Activated CD4-positive, alpha-beta T cell treated with anti-CD3 and anti-CD28 coated beads, Interleukin-2, amount 50 U/mL, for 4 hours (primary cell): ENCODE measurements around the gene TCF23.
"Not testable (repeated sequence)": the region's sequence is repeated elsewhere in the genome, so short reads cannot be mapped to it uniquely, and the experiment has no call there.

Source experiments
- DNase-seq, 2 experiments: peaks; one replicate each; pipeline ENCODE4 v3.0.0-alpha.2; 2020

The TCF23 gene

DNA sequence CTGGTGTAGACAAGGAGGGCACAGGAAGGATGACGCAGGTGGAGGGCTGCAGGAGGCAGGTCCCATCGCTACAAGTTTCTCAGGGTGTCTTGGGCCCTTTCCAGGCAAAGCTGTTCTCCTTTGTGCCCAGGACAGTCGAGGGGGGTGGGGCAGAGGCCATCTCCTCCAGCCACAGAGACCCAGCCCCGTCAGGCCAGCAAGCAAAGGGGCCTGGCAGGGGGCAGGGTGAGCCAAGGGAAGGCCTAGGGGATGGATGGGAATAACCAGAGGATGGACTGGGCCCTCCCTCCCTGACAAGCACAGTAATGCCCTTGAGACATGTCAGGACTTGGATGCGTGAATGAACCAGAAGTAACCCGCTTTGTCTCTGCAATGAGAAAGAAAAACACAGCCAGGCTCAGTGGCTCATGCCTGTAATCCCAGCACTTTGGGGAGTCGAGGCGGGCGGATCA, 6.3 kb downstream of the TCF23 start:
- no peak for DNase-seq

DNA sequence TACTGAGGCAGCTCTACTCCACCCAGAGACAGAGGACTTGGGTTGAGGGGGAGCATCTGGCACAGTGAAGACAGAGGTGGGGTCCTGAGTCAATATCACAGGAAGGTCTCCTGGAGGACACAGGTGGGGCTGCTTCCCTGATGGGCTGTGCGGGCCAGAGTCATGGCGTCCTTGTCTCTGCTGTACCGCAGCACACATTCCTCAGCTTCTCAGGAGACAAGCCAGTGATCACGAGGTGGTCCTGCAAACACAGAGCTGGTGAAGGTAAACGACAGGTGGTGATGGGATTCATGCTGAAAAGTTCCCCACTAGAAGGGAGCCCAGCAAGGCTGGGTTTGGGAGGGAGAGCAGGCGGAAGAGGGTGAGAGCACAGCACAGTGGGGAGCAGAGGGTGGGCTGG, 9.7 kb downstream of the TCF23 start:
- DNase-seq: no peak

DNA sequence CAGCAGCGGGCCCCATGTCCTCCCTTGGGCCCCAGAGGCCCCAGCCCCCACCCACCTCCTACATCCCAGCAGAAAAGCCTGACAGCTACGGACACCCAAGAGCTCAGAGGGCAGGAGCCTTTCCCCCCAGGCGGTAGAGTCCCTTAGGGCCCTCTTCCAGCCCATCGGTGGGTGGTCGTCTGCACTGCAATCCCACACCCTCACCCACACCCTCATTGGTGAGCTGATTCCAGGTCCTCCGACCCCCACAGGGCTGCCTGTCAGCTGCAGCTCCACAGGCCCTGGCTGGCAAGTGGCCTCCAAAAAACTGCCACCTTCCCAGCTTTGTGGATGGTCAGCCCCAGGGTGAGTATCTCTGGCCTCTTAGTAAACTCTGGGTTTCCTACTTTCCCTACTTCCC, 10.5 kb downstream of the TCF23 start:
- no peak for DNase-seq

DNA sequence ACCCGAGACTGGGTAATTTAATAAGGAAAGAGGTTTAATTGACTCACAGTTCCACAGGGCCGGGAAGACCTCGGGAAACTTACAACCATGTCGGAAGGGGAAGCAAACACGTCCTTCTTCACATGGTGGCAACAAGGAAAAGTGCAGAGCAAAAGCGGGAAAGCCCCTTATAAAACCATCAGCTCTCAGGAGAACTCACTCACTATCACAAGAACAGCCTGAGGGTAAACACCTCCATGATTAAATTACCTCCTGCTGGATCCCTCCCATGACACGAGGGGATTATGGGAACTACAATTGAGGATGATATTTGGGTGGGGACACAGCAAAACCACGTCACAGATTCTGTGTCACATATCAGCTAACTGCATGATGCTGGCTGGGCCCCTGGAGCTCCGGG, 11.4 kb downstream of the TCF23 start:
- DNase-seq: no peak

DNA sequence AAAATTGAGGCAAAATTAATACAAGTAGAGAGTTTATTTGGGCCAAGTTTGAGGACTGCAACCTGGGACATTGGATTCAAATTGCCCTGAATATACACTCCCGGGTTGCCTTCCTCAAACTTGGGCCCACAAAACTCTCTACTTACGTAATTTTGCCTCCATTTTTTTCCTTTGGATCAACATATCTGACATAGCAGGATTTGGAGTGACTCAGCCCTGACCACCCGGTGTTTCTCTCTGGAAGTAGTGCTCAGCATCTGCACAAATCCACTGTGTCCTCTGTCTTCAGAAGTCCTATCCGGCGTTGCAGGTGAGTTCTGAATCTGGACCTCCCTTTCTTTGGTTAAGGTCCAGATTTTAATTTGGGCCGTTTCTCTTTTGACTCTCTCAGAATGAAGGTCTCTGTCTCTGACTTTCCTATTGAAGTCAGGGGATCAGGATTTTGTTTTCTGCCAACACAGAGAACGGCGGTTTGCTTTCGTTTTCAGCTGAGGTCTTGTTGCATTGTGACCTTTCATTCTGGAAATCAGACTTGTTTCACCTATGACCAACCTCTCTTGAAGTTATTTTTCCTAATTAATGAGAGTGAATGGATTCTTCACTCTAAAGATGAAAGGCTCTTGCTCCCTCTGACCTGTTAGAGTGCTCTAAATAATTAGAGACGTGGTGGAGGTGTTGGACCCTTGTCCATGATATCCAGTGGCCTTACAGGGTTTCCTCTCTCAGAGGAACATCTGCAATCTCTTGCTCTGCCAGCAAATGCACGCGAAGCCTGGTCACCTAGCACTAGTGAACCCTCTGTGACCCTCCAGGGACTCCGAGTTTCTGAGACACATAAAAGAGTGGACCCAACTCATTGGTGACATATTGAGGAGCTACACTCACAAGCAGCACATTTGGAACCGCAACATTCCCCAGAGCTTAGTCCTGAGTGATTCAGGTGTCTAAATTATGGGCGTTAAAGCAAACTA, 13.6 kb downstream of the TCF23 start:
- DNase-seq: no peak

DNA sequence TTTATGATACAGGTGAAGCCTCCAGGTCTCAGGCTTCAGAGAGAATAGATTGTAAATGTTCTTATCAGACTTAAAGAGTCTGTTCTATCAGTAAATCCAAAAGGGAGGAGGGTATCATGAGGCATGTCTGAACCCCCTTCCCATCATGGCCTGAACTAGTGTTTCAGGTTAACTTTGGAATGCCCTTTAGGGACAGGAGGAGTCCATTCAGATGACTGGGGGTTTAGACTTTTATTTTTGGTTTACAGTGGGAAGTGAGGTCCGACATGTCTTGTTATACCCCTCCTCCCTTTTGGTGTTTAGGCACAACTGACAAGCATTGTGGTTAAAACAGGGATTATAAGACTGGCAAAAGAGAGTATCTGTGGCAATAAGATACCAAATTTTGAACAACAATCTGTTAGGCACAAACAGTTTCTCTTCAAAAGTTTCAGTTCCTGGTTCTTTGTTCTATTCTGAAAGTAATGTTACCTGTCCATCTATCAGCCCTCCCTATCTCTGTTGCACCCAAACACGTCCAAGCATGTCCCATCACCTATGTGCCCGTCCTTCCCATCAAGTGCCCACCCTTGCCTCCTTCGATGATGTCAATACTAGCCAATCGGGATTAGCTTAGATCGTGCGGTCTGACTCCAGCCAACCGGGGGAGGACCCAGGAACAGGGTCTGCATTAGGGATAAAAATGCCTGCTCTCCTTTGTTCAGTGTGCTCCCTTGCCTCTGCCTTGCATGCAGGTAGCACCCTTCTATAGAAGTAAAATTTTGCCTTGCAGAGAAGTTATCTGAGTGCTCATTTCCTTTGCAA, 16.4 kb downstream of the TCF23 start:
- no peak for DNase-seq

DNA sequence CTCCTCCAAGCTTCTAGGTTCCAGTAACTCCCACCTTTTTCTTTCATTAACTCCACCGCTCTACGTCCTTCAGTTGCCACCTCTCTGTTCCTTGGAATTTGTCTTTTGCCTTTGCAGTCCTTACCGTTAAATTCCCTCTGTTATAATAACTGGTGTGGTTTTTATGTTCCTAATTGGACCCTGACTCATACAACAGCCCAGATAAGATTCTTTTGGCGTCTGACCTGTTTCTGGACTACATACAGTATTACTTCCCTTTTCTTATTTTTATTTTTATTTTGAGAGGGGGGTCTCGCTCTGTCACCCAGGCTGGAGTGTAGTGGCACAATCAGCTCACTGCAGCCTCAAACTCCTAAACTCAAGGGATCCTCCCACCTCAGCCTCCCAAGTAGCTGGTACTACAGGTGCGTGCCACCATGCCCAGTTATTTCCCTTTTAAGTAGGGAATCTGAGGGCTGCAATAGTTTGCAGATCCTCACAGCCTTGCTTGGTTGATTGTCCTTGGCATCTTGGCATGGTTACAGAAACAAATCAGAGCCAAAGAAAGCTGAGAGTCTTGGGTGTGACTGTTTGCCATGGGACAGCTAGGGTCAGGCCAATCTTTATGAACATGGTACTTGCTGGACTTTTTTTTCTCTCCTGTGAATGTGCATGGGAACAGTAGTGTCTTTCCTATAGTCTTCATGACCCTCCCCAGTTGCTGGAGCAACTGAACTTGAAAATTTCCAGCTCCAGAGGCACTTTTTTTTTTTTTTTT, 22.0 kb downstream of the TCF23 start:
- DNase-seq: no peak

DNA sequence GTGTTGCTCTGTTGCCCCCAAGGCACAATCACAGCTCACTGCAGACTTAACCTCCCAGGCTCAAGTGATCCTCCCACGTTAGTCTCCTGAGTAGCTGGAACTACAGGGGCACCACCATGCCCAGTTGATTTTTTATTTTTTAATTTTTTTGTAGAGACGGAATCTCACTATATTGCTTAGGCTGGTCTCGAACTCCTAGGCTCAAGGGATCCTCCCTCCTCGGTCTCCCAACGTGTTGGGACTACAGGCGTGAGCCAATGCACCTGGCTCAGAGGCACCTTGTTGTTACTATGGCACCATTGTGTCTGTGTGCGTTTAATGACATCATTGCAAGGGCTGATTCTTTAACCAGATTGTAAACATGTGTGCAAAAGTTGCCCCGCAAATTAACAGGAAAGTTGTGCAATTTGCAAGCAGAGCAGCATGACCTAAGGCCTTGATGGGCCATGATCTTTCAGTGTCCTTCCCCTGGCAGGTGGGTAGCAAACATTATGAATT, 22.6 kb downstream of the TCF23 start:
- DNase-seq: no peak

DNA sequence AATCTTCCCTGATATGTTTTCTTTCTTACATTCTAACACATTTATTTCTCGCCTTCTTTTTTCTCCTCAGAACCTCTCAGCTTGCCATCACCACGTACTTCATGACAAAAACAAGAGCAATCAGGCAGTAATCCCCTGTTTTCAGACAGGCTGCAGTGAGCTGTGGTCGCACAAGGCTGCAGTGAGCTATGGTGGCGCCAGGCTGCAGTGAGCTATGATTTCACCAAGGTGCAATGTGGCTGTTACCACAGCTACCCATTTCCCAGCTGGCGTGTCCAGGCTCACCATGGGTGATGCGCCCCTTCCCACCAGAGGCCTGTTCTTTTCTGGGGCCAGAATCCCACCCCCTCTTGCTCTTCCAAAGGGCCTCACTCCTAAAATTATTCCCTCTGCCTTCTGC, 25.8 kb downstream of the TCF23 start:
- no peak for DNase-seq

DNA sequence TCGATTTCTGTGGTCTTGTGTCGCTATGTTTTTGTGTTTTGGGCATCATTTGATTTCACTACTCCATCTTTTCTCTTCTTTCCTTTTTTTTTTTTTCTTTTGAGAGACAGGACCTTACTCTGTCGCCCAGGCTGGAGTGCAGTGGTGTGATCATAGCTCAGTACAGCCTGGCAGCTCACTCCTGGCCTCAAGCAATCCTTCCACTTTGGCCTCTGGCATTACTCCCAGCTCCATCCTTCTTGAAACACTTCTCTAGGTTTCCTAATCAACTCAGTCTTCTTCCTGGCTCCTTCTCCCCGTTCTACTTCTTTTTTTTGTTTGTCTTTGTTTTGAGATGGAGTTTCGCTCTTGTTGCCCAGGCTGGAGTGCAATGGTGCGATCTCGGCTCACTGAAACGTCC, 26.5 kb downstream of the TCF23 start:
- no peak for DNase-seq

DNA sequence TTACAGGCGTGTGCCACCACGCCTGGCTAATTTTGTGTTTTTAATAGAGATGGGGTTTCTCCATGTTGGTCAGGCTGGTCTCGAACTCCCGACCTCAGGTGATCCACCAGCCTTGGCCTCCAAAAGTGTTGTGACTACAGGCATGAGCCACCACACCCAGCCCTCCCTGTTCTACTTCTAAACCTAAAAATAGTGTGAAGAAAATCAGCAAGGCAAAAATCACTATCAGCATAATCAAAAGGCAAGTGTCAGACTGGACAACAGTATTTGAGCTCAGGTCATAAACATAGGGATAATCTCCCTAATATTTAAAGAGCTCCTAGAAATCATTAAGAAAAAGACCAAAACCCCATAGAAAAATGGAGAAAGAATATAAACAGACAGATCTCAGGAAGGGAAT, 27.0 kb downstream of the TCF23 start:
- not testable (repeated sequence) for DNase-seq

DNA sequence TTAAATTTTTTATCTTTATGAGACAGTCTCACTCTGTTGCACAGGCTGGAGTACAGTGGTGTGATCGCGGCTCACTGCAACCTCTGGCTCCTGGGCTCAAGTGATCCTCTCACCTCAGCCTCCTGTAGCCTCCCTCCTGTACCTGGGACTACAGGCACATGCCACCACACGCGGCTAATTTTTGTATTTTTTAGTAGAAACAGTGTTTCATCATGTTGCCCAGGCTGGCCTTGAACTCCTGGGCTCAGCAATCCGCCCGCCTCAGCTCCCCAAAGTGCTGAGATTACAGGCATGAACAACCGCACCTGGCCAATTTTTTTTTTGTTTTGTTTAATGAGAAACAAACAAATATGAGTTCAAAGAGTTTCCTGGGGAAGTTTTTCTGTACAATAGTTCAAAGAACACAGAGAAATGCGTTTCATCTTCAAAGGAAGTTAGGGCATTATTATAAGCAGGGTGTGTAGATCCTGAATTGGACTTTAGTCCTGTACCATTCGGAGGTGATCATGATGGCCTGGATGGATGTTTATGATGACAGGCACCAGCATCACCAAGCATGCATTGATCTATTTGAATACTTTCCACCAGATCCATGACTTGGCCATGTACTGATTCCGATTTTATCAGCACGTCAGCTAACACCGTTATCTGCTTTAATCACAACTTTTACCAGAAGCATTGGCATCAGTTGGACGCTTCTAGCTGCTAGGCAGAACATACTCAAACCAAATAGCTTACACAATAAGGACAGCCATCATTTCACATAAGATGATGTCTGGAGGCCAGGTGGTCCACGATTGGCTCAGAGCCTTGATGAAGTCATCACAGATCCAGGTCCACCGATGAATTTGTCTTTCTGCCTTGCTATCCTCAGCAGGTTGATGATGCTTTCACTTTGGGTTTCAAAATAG, 28.9 kb downstream of the TCF23 start:
- no peak for DNase-seq

DNA sequence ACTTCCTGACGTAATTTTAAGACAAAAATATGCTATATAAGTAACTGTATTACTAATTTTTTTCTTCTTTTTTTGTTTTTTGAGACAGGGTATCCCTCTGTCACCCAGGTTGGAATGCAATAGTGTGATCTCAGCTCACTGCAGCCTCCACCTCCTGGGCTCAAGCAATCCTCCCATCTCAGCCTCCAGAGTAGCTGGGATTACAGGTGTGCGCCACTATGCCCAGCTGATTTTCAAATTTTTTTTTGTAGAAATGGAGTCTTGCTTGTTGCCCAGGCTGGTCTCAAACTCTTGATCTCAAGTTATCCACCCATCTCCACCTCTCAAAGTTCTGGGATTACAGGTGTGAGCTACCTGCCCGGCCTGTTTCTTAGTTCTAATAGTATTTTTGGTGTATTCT, 29.7 kb downstream of the TCF23 start:
- no peak for DNase-seq

DNA sequence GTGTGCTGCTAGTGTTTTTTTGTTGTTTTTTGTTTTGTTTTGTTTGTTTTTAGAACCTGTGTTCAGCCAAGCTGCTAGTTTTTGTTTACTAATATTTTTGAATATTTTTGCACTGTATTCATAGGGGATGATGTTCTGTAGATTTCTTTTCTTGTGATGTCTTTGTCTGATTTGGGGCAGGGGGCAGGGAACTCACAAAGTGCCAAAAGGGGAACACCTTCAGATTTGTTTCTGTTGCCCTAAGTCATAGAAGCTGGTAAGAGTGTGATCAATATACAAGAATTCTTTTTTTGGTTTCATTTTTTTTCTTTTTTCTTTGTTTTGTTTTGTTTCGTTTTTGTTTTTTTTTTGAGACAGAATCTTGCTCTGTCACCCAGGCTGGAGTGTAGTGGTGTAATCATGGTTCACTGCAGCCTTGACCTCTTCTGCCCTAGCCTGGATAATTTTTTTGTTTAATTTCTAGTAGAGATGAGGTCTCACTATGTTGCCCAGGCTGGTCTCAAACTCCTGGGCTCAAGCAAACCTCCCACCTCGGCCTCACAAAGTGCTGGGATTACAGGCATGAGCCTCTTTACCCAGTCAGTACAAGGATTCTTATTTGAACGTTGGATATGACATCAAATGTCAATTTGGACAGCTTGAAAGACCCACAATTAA, 30.7 kb downstream of the TCF23 start:
- DNase-seq: no peak

DNA sequence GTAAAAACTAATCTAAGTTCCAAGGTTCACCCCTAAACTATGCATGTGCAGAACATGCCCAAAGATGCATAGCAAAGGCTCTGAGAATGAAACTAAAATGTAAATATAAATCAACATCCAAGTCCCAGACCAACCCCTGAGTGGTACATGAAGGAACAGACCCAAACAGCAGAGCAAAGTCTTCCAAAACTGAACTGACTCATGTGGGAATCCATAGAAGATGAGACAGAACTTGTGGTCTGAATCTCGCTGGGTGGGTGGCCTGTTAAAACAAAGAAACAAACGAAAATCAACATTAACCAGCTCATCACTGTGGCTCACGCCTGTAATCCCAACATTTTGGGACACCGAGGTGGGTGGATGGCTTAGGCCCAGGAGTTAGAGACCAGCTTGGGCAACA, 33.5 kb downstream of the TCF23 start:
- DNase-seq: no peak

DNA sequence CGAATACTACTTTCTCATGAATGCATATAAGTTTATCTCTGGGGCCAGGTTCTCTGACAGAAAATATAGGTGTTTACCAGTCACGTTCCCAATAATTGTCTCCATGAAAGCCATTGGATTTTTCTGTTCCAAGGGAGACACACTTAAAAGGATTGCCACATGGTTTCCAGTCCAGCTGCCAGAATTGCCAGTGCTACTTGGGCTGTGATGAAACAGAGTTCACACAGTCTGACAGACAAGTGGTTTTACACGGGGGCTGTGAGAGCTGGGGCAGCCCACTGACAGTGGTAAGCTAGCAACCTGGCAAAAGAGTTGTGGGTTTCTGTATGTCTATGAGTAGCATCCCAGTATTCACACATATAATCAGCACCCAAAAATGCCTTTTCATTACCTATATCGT, 35.3 kb downstream of the TCF23 start:
- no peak for DNase-seq

DNA sequence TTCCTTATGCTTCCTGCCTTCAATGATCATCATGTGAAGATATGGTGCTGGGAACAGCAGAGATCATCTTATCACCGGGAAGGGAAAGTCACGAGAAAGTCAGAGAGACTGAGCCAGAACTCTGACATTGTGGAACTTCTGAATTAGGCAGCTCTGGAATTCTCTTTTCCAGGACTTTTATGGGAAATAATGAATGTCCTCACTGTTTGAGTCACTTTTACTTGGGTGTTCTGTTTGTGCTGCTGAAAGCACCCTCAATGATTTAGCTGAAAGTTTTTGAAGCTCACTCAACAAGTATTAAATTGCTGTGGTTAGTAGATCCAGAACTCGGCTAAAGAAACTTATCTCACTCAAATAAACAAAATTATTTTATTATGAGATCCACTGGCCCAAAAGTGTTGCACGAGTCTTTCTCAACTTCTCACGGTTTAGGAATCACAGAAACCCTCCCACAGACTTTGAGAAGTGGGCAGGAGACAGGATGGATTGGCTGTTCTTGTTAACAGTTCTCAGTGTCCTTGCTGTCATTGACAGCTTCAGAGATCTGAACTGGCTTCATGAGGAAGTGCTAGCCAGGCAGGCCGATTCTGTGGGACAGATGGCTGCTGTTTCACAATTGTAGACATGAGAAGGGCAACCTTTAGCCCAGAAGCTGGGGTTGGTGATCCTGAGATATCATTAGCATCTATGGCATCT, 36.7 kb downstream of the TCF23 start:
- DNase-seq: no peak

DNA sequence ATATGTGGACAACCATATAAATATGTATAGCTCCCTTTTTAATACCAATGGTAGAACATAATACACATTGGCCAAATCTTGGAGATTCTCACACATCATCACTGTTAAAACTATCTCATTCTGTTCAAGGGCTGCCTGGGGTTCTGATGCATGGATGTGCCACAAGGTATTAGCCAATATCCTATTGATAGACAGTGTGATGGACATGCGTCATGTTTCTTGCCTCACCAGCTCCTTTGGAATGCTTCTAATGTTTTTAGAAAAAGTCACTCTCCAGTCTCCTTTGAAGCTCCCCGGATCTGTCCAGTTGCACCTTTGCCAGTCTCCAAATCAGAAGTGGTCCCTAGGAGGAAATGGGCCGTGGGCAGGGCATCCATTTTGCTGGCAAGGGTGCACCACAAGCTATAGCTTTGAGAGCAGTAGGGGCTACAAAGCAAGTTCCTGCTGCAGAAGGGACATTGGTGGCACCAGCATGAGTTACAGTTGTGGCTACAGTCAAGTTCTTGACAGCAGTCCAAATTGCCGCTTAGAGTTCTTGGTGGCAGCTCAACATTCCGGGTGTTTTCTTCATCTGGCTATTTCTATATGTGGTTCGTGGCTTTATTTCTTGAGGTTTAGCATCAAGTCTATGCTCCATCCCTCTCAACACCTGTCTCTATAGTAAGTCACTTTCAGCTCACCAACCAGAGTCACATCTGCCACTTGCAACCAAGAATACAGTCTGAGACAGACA, 38.0 kb downstream of the TCF23 start:
- no peak for DNase-seq

DNA sequence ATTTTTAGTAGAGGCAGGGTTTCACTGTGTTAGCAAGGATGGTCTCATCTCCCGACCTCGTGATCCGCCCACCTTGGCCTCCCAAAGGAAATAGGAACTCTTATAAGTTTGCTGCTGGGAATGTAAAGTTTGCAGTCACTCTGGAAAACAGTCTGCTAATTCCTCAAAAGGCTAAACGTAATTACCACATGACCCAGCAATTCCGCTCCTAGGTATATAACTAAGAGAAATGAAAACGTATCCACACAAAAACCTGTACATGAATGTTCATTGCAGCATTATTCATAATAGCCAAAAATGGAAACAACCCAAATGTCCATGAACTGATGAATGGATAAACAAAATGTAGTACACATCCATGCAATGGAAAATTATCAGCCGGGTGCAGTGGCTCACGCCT, 41.2 kb downstream of the TCF23 start:
- DNase-seq: no peak
